ENCODE measurements around the gene CNFN.
A peak's percentile ranks its signal among the peaks of the same experiment; 100 is the strongest.

The CNFN gene

DNA sequence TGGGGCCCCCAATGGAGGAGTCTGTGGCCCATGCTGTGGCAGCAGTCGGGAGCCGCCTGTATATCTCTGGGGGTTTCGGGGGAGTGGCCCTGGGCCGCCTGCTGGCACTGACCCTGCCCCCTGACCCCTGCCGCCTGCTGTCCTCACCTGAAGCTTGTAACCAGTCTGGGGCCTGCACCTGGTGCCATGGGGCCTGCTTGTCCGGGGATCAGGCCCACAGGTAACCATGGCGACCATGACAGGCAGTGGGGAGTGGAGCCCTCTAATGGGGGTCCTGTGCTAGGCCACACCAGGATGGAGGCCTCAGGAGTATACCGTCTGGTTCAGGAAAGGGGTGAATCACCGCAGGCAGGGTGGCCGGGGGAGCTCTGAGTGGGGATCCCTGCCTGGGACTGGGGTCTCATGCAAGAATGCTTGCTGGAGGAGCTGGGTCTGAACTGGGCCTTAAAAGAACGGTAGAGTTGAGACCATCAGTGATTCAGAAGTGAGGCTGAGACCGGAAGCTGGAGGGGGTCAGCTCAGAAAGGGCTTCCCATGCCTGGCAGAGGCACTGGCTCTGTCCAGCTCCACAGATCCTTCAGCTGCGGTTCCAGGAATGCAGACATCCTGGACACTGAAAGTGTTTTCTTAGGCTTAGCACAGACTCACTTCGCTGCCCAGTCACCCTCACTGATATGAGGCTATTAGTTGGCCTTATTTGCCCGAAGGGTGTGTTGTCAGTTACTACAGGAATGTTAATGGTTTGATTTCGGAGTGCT lies 29.1 kb downstream of the CNFN start:
- no peak for DNase-seq
- TF ChIP-seq POLR2A (IDR thresholded peaks at IDR 0.05; ENCODE audit: low read length) (no peak), GATA1 (IDR thresholded peaks at IDR 0.05; ENCODE audit: low read depth, low read length) (no peak)

DNA sequence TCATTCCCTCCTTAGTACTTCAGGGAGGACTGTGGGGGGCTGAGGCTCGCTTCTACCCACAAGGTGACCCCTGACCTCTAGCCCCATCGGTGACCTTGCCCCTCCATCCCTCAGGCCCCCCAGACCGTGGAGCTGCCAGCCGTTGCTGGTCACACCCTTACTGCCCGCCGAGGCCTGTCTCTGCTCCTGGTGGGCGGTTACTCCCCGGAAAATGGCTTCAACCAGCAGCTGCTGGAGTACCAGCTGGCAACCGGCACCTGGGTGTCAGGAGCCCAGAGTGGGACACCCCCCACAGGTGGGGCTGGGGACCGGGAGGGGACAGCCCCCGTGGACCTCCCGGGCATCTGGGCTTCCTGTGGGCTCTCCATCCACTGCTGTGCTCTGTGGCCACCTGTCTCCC lies 32.8 kb downstream of the CNFN start:
- TF ChIP-seq GATA1 (IDR thresholded peaks at IDR 0.05; ENCODE audit: low read depth, low read length) = no peak
- TF ChIP-seq POLR2A (IDR thresholded peaks at IDR 0.05; ENCODE audit: low read length) = no peak
- no peak for DNase-seq

DNA sequence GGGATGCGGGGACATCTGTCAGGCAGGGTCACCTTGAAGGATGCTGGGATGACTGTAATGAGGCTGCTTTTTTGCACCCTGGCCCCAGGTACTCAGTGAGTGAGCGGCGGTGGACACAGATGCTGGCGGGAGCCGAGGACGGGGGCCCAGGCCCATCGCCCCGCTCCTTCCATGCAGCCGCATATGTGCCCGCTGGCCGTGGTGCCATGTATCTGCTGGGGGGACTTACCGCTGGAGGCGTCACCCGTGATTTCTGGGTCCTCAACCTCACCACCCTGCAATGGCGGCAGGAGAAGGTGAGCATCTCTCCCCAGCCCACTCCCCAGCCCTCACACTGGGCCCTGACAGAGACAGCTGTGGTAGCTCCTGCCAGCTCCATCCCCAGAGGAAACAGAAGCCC lies 33.4 kb downstream of the CNFN start:
- DNase-seq = no peak
- no peak for TF ChIP-seq GATA1 (IDR thresholded peaks at IDR 0.05; ENCODE audit: low read depth, low read length)
- TF ChIP-seq POLR2A (IDR thresholded peaks at IDR 0.05; ENCODE audit: low read length) = no peak

DNA sequence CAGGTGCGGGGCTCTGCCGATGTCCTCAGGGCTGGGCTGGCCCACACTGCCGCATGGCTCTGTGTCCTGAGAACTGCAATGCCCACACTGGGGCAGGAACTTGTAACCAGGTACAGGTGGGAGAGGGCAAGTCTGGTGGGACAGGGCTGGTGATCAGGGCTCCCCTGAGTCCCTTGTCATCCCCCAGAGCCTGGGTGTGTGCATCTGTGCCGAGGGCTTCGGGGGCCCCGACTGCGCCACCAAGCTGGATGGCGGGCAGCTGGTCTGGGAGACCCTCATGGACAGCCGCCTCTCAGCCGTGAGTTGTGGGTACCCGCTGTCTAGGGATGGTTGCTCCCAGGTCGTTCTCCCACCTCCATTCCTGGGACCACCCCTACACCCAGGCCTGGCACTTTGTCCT lies 34.2 kb downstream of the CNFN start:
- no peak for TF ChIP-seq POLR2A (IDR thresholded peaks at IDR 0.05; ENCODE audit: low read length)
- TF ChIP-seq GATA1 (IDR thresholded peaks at IDR 0.05; ENCODE audit: low read depth, low read length) = no peak
- no peak for DNase-seq

DNA sequence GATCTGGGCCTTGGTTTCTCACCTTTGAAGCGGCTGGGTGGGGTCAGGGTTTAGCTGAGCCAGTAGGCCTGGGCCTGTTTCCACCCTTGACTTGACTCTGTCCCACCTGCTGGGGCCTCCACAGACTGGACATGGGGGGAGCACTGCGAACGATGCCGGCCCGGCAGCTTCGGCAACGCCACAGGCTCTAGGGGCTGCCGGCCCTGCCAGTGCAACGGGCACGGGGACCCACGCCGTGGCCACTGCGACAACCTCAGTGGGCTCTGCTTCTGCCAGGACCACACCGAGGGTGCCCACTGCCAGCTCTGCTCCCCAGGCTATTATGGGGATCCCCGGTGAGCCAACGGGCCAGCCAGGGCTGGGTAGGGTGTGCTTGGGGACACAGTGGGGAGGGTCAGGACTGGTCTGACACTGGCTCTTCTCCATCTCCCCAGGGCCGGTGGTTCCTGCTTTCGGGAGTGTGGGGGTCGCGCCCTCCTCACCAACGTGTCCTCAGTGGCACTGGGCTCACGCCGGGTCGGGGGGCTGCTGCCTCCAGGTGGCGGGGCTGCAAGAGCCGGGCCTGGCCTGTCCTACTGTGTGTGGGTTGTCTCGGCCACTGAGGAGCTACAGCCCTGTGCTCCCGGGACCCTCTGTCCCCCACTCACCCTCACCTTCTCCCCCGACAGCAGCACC lies 36.6 kb downstream of the CNFN start:
- no peak for DNase-seq
- TF ChIP-seq POLR2A (IDR thresholded peaks at IDR 0.05; ENCODE audit: low read length) = no peak

DNA sequence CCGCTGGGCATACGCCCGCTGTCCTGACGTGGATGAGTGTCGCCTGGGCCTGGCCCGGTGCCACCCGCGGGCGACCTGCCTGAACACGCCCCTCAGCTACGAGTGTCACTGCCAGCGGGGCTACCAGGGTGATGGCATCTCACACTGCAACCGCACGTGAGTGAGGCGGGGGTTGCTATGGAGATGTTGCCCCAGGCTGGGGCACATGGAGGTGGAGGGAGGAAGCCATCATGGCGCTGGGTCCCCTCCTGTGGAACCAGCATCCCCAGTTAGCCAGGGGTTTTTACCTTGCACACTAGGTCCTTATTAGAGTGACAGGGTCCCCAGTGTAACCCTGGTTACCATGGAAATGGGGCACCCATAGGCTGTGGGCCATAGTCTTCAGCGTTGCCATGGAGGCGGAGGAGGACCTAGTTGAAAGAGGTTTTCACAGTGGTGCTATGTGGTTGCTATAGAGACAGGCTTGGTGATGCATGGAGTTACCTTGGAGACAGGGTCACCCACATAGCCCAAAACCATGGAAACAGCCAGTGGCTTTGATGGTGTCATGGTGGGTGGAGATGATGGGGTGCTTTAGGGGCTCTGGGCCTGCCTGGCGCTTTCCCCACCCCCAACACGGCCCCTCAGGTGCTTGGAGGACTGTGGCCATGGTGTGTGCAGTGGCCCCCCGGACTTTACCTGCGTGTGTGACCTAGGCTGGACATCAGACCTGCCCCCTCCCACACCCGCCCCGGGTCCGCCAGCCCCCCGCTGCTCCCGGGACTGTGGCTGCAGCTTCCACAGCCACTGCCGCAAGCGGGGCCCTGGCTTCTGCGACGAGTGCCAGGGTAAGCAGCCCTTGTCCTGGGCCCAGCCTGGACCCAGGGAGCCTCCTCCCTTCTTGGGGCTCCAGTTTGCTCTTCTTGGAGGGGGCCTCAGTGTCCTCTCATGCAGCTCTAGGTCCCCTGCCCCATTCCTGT lies 37.5 kb downstream of the CNFN start:
- peak in 1 of 2 experiments; percentile 24 for DNase-seq

DNA sequence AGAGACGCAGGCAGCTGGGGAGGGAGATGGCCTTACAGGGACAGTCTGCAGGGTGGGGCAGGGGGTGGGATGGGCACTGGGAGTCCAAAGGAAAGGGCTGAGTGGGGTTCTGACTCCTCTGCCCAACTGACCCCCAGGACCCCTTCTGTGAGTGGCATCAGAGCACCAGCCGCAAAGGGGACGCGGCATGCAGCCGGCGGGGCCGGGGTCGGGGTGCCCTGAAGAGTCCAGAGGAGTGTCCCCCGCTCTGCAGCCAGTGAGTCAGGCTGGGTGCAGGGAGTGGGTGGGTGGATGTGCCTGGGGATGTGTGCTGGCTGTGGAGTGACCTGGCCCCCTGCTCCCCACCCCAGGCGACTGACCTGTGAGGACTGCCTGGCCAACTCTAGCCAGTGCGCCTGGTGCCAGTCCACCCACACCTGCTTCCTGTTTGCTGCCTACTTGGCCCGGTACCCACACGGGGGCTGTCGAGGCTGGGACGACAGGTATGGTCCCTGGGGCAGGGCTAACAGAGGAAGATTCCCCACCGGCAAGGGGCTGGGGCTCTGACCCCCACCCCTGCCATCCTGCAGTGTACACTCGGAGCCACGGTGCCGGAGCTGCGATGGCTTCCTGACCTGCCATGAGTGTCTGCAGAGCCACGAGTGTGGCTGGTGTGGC lies 38.9 kb downstream of the CNFN start:
- TF ChIP-seq GATA1 (IDR thresholded peaks at IDR 0.05; ENCODE audit: low read depth, low read length) = no peak
- TF ChIP-seq POLR2A (IDR thresholded peaks at IDR 0.05; ENCODE audit: low read length) = no peak

More for the DNA sequence above, 37.5 kb downstream of the CNFN start:
- TF ChIP-seq GATA1 (IDR thresholded peaks at IDR 0.05; ENCODE audit: low read depth, low read length) (no peak), POLR2A (IDR thresholded peaks at IDR 0.05; ENCODE audit: low read length) (no peak)

DNA sequence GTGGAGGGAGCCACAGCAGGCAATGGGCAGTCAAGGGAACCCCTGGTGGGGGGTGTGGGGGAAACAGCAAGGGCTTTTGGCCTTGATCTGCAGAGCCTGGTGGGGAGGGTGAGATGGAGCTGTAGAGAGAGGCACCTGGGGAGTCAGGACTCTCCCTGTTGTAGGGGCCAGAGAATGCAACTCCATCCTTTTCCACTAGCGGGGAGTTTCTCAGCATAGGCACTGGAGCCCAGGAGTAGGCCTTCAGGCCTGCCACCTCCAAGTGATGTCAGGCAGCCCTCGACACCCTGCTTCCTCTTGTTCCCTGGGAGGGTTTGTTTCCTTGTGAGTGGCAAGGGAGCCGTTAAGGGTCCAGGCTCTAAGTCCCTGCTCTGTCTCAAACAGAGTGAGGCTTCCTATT lies 39.7 kb downstream of the CNFN start:
- no peak for TF ChIP-seq GATA1 (IDR thresholded peaks at IDR 0.05; ENCODE audit: low read depth, low read length)
- no peak for TF ChIP-seq POLR2A (IDR thresholded peaks at IDR 0.05; ENCODE audit: low read length)
- DNase-seq = no peak

More for the DNA sequence above, 38.9 kb downstream of the CNFN start:
- DNase-seq = no peak

DNA sequence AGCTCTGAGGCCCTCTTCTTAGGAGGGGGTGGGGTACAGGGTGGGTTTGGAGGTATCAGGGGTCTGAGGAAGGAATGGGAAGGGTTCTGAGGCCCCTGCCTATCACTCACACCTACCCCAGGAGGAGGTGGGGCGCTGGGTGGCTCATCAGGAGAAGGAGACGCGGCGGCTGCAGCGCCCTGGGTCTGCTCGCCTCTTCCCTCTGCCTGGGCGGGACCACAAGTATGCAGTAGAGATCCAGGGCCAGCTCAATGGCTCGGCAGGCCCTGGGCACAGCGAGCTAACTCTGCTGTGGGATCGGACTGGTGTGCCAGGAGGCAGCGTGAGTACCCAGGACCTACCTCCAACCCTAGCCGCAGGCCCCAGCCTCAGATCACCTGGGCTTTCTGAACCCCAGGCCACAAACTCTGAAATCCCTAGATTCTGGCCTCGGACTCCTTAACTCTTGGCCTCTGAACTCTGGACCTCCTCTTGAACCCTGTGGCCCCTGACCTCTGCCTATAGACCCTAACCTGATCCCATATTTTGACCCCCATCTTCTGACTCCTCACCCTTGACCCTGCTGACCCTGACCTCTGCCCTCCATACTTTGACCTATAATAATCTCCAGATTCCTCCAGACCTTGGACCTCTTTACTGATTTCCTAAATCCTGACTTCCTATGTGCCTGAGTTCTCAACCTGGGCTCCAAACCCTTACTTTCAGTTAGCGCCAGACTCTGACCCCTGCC lies 40.6 kb downstream of the CNFN start:
- DNase-seq = no peak
- TF ChIP-seq GATA1 (IDR thresholded peaks at IDR 0.05; ENCODE audit: low read depth, low read length) = no peak
- TF ChIP-seq POLR2A (IDR thresholded peaks at IDR 0.05; ENCODE audit: low read length) = no peak

DNA sequence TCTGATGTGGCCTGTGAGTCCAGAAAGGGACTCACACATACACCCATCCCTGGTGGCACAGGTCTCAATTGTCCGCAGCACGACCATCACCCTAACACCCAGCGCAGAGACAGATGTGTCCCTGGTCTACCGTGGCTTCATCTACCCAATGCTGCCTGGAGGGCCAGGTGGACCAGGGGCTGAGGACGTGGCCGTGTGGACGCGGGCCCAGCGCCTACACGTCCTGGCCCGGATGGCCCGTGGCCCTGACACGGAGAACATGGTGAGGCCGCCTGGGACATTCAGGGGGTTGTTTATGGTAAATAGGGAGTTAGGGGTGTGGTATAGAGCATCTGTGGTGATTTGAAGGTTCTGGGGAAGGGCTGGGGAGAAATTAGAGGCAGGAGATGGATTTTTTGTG lies 41.9 kb downstream of the CNFN start:
- DNase-seq = no peak
- no peak for TF ChIP-seq GATA1 (IDR thresholded peaks at IDR 0.05; ENCODE audit: low read depth, low read length)
- no peak for TF ChIP-seq POLR2A (IDR thresholded peaks at IDR 0.05; ENCODE audit: low read length)

DNA sequence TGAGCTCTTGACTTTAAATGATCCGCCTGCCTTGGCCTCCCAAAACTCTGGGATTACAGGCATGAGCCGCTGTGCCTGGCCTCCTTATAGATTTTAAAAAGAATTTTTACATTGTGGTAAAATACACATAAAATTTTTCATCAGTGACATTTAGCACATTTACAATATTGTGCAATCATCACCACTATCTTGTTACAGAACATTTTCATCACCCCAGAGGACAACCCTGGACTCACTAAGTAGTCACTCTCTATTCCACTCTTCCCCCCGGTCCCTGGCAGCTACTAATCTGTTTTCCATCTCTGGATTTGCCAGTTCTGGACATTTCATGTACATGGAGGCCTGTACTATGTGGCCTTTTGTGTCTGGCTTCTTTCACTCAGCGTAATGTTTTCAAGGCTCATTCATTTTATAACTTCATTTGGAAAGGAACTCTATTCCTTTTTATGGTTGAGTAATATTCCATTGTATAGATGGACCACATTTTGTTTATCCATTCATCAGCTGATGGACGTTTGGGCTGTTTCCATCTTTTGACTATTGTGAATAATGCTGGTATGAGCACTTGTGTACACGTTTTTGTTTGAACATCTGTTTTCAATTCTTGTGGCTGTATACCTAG lies 44.8 kb downstream of the CNFN start:
- DNase-seq = peak in 1 of 2 experiments; percentile 33
- no peak for TF ChIP-seq POLR2A (IDR thresholded peaks at IDR 0.05; ENCODE audit: low read length)
- TF ChIP-seq GATA1 (IDR thresholded peaks at IDR 0.05; ENCODE audit: low read depth, low read length) = no peak

DNA sequence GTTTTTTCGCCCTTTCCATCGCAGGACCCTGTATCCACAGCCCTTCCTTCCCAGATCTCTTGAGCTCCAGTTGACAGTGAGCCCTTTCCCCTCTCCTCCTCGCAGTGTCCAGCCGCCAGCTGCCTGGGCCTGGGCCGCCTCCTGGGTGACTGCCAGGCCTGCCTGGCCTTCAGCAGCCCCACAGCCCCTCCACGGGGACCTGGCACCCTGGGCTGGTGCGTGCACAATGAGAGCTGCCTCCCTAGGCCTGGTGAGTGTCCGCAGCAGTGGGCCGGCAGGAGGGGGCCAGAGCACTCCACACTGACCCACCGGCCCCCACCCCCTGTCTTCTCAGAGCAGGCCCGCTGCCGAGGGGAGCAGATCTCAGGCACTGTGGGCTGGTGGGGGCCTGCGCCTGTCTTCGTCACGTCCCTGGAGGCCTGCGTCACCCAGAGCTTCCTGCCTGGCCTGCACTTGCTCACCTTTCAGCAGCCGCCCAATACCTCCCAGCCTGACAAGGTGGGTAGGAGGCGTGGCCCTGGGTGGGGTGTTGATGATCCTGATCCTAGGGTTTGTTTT lies 45.7 kb downstream of the CNFN start:
- no peak for DNase-seq
- TF ChIP-seq GATA1 (IDR thresholded peaks at IDR 0.05; ENCODE audit: low read depth, low read length) (no peak), POLR2A (IDR thresholded peaks at IDR 0.05; ENCODE audit: low read length) (no peak)
